ENCODE data around the gene CEP83. TPM values are rescaled to one million over a fixed set of nuclear protein-coding genes. Genes with fewer than 3 reads are reported as not detected.

CEP83 gene
- total RNA-seq, 2 donors from 2014 or later: 10.3 to 17.5 TPM

- no peak for TF ChIP-seq CTCF (IDR thresholded peaks at IDR 0.05)
- no peaks in the 10 kb centered on the region for H3K27me3 ChIP-seq
- H3K9ac ChIP-seq (ENCODE audit: low read depth in 2 of 2, low read length in 2 of 2): no peak overlapping the region
- H3K27ac ChIP-seq: no peak overlapping the region
- H3K4me1 ChIP-seq: no peaks in the 10 kb centered on the region
- no peak for DNase-seq
- no peak overlapping the region for H3K4me3 ChIP-seq
- intact Hi-C loops (cut with DNase I): no loop called here
- no peaks in the 10 kb centered on the region for H3K36me3 ChIP-seq
- H3K9me3 ChIP-seq: no peaks in the 10 kb centered on the region
Observed at GRCh38 chr12:94500831-94501567, 41.3 kb upstream of the CEP83 start.

GRCh38 chr12:94498698-94499097 lies 39.0 kb upstream of the CEP83 start:
- H3K4me3 ChIP-seq: no peak overlapping the region
- H3K9ac ChIP-seq (ENCODE audit: low read depth in 2 of 2, low read length in 2 of 2): no peak overlapping the region
- no peaks in the 10 kb centered on the region for H3K27me3 ChIP-seq
- no peaks in the 10 kb centered on the region for H3K36me3 ChIP-seq
- H3K27ac ChIP-seq: no peak overlapping the region
- no peak for TF ChIP-seq CTCF (IDR thresholded peaks at IDR 0.05)
- intact Hi-C loops (cut with DNase I): no loop called here
- no peak for DNase-seq
- no peaks in the 10 kb centered on the region for H3K9me3 ChIP-seq
- no peaks in the 10 kb centered on the region for H3K4me1 ChIP-seq

GRCh38 chr12:94498073-94498472 lies 38.4 kb upstream of the CEP83 start:
- Histone ChIP-seq H3K27ac (no peak overlapping the region), H3K4me1 (no peaks in the 10 kb centered on the region)

GRCh38 chr12:94495445-94496115 lies 35.9 kb upstream of the CEP83 start:
- no peak for TF ChIP-seq CTCF (IDR thresholded peaks at IDR 0.05)
- H3K4me1 ChIP-seq: no peaks in the 10 kb centered on the region
- no peaks in the 10 kb centered on the region for H3K27me3 ChIP-seq
- H3K9me3 ChIP-seq: no peaks in the 10 kb centered on the region
- H3K27ac ChIP-seq: no peak overlapping the region
- no peaks in the 10 kb centered on the region for H3K36me3 ChIP-seq
- H3K4me3 ChIP-seq: no peak overlapping the region
- no peak for DNase-seq
- no peak overlapping the region for H3K9ac ChIP-seq (ENCODE audit: low read depth in 2 of 2, low read length in 2 of 2)
- intact Hi-C loops (cut with DNase I): no loop called here

More at GRCh38 chr12:94498073-94498472, 38.4 kb upstream of the CEP83 start:
- TF ChIP-seq CTCF (IDR thresholded peaks at IDR 0.05): no peak
- Histone ChIP-seq H3K36me3 (no peaks in the 10 kb centered on the region), H3K4me3 (no peak overlapping the region), H3K27me3 (no peaks in the 10 kb centered on the region), H3K9me3 (no peaks in the 10 kb centered on the region), H3K9ac (ENCODE audit: low read depth in 2 of 2, low read length in 2 of 2) (no peak overlapping the region)
- DNase-seq: no peak
- intact Hi-C loops (cut with DNase I): no loop called here

- TF ChIP-seq CTCF (IDR thresholded peaks at IDR 0.05): no peak
- H3K27ac ChIP-seq: no peak overlapping the region
- H3K9ac ChIP-seq (ENCODE audit: low read depth in 2 of 2, low read length in 2 of 2): no peak overlapping the region
- no peaks in the 10 kb centered on the region for H3K27me3 ChIP-seq
- H3K9me3 ChIP-seq: no peaks in the 10 kb centered on the region
- no peak overlapping the region for H3K4me3 ChIP-seq
- no peaks in the 10 kb centered on the region for H3K36me3 ChIP-seq
- DNase-seq: no peak
- no peaks in the 10 kb centered on the region for H3K4me1 ChIP-seq
- intact Hi-C loops (cut with DNase I): no loop called here
Observed at GRCh38 chr12:94491489-94491888, 31.8 kb upstream of the CEP83 start.

Measured in colonic mucosa (tissue), 4 donors.